Measurements from ENCODE around the gene CEP135.

- TF ChIP-seq CTCF (IDR thresholded peaks at IDR 0.05; ENCODE audit: low read length) (no peak), EZH2 (optimal IDR thresholded peaks at IDR 0.05; ENCODE audit: low read depth, low read length) (no peak)
Measured at GRCh38 chr4:55977811-55978210, 29.1 kb downstream of the CEP135 start.
